HepG2 (cell line): ENCODE data around the gene NEDD8. TPM values are rescaled to one million over a fixed set of nuclear protein-coding genes. Genes with fewer than 3 reads are reported as not detected.
A peak's percentile ranks its signal among the peaks of the same experiment; 100 is the strongest.

ENCODE experiments used
- ARNTL ChIP-seq: sonication (generic); formaldehyde crosslinking; IDR thresholded peaks from 2 replicates; pipeline ENCODE4 v1.4.0; 2020; ENCODE audit warnings: mild to moderate bottlenecking, missing genetic modification reagents
- CC2D1A ChIP-seq: sonication (generic); formaldehyde crosslinking; IDR thresholded peaks from 2 replicates; pipeline ENCODE4 v1.8.1; 2023; ENCODE audit warnings: mild to moderate bottlenecking, missing genetic modification reagents
- CHD4 ChIP-seq: fragments of 200-600 bp; sonication (generic); IDR thresholded peaks from 2 replicates; pipeline ENCODE4 v1.7.0; 2017; ENCODE audit warnings: mild to moderate bottlenecking, low read length, borderline replicate concordance
- ELF3 ChIP-seq: IDR thresholded peaks from 2 replicates; pipeline ENCODE4 v1.6.1; 2016; ENCODE audit warnings: missing genetic modification reagents, missing compliant biosample characterization
- MTF1 ChIP-seq: sonication (generic); formaldehyde crosslinking; IDR thresholded peaks from 2 replicates; pipeline ENCODE4 v1.5.0; 2020; ENCODE audit warnings: missing genetic modification reagents
- SETDB1 ChIP-seq: sonication (generic); formaldehyde crosslinking; IDR thresholded peaks from 2 replicates; pipeline ENCODE4 v1.5.1; 2020; ENCODE audit warnings: missing genetic modification reagents, mild to moderate bottlenecking, borderline replicate concordance
- TAF1 ChIP-seq: sonication (generic); formaldehyde crosslinking; IDR thresholded peaks from 2 replicates; pipeline ENCODE4 v1.4.0; 2020; ENCODE audit warnings: missing genetic modification reagents
- TCF12 ChIP-seq, 2 experiments: fragments of 450-650 bp in 1 of 2; sonication (generic) in 1 of 2; formaldehyde crosslinking in 1 of 2; IDR thresholded peaks; 2 replicates each; pipeline versions ENCODE4 v1.6.1 to v1.8.0; 2017 to 2022; ENCODE audit warnings: antibody characterized with exemption in 1 of 2, mild to moderate bottlenecking in 1 of 2, missing genetic modification reagents in 1 of 2, moderate library complexity in 1 of 2
- ZBTB7A ChIP-seq: sonication (generic); formaldehyde crosslinking; IDR thresholded peaks from 2 replicates; pipeline ENCODE4 v1.8.0; 2022; ENCODE audit warnings: mild to moderate bottlenecking, missing genetic modification reagents
- ZNF207 ChIP-seq: fragments of 450-650 bp; IDR thresholded peaks from 2 replicates; pipeline ENCODE4 v1.6.1; 2016; ENCODE audit warnings: antibody characterized with exemption, borderline replicate concordance
- ZNF543 ChIP-seq: sonication (generic); formaldehyde crosslinking; IDR thresholded peaks from 2 replicates; pipeline ENCODE4 v1.4.0; 2020; ENCODE audit warnings: mild to moderate bottlenecking, missing genetic modification reagents
- ZNF552 ChIP-seq: sonication (generic); formaldehyde crosslinking; IDR thresholded peaks from 2 replicates; pipeline ENCODE4 v1.9.0; 2022; ENCODE audit warnings: missing genetic modification reagents, mild to moderate bottlenecking, borderline replicate concordance
- ZNF768 ChIP-seq: sonication (generic); formaldehyde crosslinking; IDR thresholded peaks from 2 replicates; pipeline ENCODE4 v1.4.0; 2020; ENCODE audit warnings: missing genetic modification reagents
- ZNF850 ChIP-seq: sonication (generic); formaldehyde crosslinking; conservative IDR thresholded peaks from 2 replicates; pipeline ENCODE4 v1.9.0; 2021; ENCODE audit warnings: mild to moderate bottlenecking, missing genetic modification reagents
- polyA plus RNA-seq, 8 experiments: library from polyadenylated mRNA; depleted of rRNA in 3 of 8; stranded (reverse) in 7 of 8; unstranded in 1 of 8; fragments of >200 nt; fragmentation: Illumina TruSeq in 4 of 8; extraction: Trizol in 4 of 8; gene quantifications; 2 replicates each; pipeline versions ENCODE4 v1.2.1 to v1.2.3, GENCODE V29; 2011 to 2016; ENCODE audit warnings: low read depth in 4 of 8, missing spikeins in 1 of 8, mixed read lengths in 1 of 8; ENCODE audit not compliant: insufficient read depth in 1 of 8
- total RNA-seq, 5 experiments: library from RNA; depleted of rRNA; stranded (reverse); fragments of >200 nt; fragmentation: Illumina TruSeq; extraction: Trizol; gene quantifications; 2 replicates each; pipeline ENCODE4 v1.2.3, GENCODE V29; 2016; ENCODE audit warnings: low read depth in 1 of 5
- TF ChIP-seq, protein P1 (sequence below): sonication (generic); formaldehyde crosslinking; IDR thresholded peaks from 2 replicates; pipeline ENCODE4 v1.4.0; 2020; ENCODE audit warnings: missing genetic modification reagents
- TF ChIP-seq, protein P2 (sequence below): sonication (generic); formaldehyde crosslinking; IDR thresholded peaks from 2 replicates; pipeline ENCODE4 v1.4.0; 2020; ENCODE audit warnings: mild to moderate bottlenecking, missing genetic modification reagents
- TF ChIP-seq, protein P3 (sequence below): sonication (generic); formaldehyde crosslinking; IDR thresholded peaks from 2 replicates; pipeline ENCODE4 v1.5.0; 2020; ENCODE audit warnings: missing genetic modification reagents, mild to moderate bottlenecking, borderline replicate concordance
- TF ChIP-seq, protein P4 (sequence below): sonication (generic); formaldehyde crosslinking; IDR thresholded peaks from 2 replicates; pipeline ENCODE4 v1.4.0; 2020; ENCODE audit warnings: missing genetic modification reagents
- TF ChIP-seq, protein P5 (sequence below): fragments of 450-650 bp; IDR thresholded peaks from 2 replicates; pipeline ENCODE4 v1.6.1; 2017; ENCODE audit warnings: mild to moderate bottlenecking

The NEDD8 gene
- total and polyA plus RNA-seq, 2 of the 13 experiments (the other 11 are each of a cell fraction or from before 2014, with no cell fraction given), result 535 to 713 TPM

DNA sequence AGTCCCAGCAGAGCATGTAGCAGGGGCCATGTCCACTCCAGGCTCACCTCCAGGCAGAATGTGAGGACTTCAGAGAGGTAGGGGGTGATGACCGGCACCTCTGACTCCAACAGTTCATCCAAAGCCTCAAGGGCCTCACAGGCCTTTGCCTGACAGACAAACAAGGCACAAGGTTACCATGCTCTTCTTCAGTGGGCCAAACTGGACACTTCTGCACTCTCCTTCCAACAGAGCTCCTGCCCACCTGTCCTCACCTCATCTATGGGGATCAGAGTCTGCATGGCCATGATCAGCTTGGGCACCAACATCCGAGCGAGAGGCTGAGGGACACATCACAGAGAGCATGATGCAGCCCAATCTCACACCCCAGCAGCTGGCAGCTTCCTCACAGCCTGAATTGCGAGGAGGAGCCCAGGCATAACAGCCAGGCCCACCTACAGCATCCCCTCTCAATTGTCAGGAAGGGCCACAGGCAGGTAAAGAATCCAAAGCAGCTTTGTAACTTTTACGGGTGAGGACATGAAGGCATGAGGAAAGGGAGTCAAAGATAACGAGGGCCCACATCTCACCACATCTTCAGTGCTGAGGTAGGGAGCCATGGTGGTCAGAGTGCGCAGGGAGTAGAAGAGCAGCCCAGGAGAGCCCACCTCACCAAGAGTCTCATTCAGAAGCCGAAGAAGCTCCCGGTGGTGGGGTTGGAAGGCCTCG, 45.2 kb downstream of the NEDD8 start (continued):
- no peak for TF ChIP-seq SETDB1
- TF ChIP-seq ZNF543 (CRISPR knock-in tag), result no peak
- peak; percentile 31; the same call in 1 of the 2 replicates for TF ChIP-seq ZNF768 (CRISPR knock-in tag)
- TF ChIP-seq ELF3 (CRISPR knock-in tag), result no peak
- TF ChIP-seq, protein P1, sequence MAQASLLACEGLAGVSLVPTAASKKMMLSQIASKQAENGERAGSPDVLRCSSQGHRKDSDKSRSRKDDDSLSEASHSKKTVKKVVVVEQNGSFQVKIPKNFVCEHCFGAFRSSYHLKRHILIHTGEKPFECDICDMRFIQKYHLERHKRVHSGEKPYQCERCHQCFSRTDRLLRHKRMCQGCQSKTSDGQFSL (CRISPR knock-in tag), result no peak
- no peak for TF ChIP-seq TCF12 (IDR thresholded peaks at IDR 0.05)
- no peak for TF ChIP-seq TCF12 (CRISPR knock-in tag; IDR thresholded peaks at IDR 0.05)
- TF ChIP-seq, protein P2, sequence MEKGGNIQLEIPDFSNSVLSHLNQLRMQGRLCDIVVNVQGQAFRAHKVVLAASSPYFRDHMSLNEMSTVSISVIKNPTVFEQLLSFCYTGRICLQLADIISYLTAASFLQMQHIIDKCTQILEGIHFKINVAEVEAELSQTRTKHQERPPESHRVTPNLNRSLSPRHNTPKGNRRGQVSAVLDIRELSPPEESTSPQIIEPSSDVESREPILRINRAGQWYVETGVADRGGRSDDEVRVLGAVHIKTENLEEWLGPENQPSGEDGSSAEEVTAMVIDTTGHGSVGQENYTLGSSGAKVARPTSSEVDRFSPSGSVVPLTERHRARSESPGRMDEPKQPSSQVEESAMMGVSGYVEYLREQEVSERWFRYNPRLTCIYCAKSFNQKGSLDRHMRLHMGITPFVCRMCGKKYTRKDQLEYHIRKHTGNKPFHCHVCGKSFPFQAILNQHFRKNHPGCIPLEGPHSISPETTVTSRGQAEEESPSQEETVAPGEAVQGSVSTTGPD, result no peak
- TF ChIP-seq MTF1, result no peak
- TF ChIP-seq, protein P3, sequence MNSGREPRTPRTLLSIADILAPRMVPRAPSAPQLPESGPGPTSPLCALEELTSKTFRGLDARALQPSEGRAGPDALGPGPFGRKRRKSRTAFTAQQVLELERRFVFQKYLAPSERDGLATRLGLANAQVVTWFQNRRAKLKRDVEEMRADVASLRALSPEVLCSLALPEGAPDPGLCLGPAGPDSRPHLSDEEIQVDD, result no peak
- no peak for TF ChIP-seq ZBTB7A (CRISPR knock-in tag)
- TF ChIP-seq ARNTL (CRISPR knock-in tag), result no peak
- 0 out of 2 replicates have a peak, but pooled peaks have one; percentile 47 for TF ChIP-seq ZNF207
- TF ChIP-seq TAF1, result 0 out of 2 replicates have a peak, but pooled peaks have one; percentile 10
- TF ChIP-seq, protein P4, sequence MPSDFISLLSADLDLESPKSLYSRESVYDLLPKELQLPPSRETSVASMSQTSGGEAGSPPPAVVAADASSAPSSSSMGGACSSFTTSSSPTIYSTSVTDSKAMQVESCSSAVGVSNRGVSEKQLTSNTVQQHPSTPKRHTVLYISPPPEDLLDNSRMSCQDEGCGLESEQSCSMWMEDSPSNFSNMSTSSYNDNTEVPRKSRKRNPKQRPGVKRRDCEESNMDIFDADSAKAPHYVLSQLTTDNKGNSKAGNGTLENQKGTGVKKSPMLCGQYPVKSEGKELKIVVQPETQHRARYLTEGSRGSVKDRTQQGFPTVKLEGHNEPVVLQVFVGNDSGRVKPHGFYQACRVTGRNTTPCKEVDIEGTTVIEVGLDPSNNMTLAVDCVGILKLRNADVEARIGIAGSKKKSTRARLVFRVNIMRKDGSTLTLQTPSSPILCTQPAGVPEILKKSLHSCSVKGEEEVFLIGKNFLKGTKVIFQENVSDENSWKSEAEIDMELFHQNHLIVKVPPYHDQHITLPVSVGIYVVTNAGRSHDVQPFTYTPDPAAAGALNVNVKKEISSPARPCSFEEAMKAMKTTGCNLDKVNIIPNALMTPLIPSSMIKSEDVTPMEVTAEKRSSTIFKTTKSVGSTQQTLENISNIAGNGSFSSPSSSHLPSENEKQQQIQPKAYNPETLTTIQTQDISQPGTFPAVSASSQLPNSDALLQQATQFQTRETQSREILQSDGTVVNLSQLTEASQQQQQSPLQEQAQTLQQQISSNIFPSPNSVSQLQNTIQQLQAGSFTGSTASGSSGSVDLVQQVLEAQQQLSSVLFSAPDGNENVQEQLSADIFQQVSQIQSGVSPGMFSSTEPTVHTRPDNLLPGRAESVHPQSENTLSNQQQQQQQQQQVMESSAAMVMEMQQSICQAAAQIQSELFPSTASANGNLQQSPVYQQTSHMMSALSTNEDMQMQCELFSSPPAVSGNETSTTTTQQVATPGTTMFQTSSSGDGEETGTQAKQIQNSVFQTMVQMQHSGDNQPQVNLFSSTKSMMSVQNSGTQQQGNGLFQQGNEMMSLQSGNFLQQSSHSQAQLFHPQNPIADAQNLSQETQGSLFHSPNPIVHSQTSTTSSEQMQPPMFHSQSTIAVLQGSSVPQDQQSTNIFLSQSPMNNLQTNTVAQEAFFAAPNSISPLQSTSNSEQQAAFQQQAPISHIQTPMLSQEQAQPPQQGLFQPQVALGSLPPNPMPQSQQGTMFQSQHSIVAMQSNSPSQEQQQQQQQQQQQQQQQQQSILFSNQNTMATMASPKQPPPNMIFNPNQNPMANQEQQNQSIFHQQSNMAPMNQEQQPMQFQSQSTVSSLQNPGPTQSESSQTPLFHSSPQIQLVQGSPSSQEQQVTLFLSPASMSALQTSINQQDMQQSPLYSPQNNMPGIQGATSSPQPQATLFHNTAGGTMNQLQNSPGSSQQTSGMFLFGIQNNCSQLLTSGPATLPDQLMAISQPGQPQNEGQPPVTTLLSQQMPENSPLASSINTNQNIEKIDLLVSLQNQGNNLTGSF (CRISPR knock-in tag), result no peak; the same call in 1 of the 2 replicates
- TF ChIP-seq, protein P5, sequence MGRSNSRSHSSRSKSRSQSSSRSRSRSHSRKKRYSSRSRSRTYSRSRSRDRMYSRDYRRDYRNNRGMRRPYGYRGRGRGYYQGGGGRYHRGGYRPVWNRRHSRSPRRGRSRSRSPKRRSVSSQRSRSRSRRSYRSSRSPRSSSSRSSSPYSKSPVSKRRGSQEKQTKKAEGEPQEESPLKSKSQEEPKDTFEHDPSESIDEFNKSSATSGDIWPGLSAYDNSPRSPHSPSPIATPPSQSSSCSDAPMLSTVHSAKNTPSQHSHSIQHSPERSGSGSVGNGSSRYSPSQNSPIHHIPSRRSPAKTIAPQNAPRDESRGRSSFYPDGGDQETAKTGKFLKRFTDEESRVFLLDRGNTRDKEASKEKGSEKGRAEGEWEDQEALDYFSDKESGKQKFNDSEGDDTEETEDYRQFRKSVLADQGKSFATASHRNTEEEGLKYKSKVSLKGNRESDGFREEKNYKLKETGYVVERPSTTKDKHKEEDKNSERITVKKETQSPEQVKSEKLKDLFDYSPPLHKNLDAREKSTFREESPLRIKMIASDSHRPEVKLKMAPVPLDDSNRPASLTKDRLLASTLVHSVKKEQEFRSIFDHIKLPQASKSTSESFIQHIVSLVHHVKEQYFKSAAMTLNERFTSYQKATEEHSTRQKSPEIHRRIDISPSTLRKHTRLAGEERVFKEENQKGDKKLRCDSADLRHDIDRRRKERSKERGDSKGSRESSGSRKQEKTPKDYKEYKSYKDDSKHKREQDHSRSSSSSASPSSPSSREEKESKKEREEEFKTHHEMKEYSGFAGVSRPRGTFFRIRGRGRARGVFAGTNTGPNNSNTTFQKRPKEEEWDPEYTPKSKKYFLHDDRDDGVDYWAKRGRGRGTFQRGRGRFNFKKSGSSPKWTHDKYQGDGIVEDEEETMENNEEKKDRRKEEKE, result no peak
- TF ChIP-seq ZNF850, result no peak
- TF ChIP-seq CC2D1A (CRISPR knock-in tag), result no peak
- TF ChIP-seq ZNF552, result no peak
- no peak for TF ChIP-seq CHD4
